IMR-90 (cell line): ENCODE measurements around the gene DNAH17. TPM values are rescaled to one million over a fixed set of nuclear protein-coding genes. Genes with fewer than 3 reads are reported as not detected.

Source experiments
- ATAC-seq: fragments of 200-7000 bp; cut with Tn5 transposase; 2 replicates; pipeline ENCODE4 v1.9.1; 2020; ENCODE audit warnings: low read depth, mild to moderate bottlenecking, moderate library complexity
- BruUV-seq: library from RNA; stranded (reverse); fragments of 400-500 nt; replicated peaks from 2 replicates; lab custom pipeline; 2021; lab: Mats Ljungman, UMichigan
- CTCF ChIA-PET: fragments of 300-600 bp; formaldehyde crosslinking; extraction: SDS; loops from one replicate; lab custom pipeline; 2021; ENCODE audit warnings: antibody characterized with exemption; lab: Yijun Ruan, JAX
- POLR2A ChIA-PET: fragments of 300-600 bp; sonication (Branson Sonifier 250); formaldehyde crosslinking; loops from one replicate; lab custom pipeline; 2022; ENCODE audit warnings: antibody characterized with exemption; ENCODE audit not compliant: unreplicated experiment; lab: Charles Lee
- DNase-seq: peaks from one replicate; pipeline ENCODE4 v3.0.0; 2013
- H2AFZ ChIP-seq: replicated peaks from 2 replicates; pipeline ENCODE3; 2013; ENCODE audit warnings: low read length, mild to moderate bottlenecking; ENCODE audit not compliant: poor library complexity
- H2AK5ac ChIP-seq: 2 replicates; pipeline ENCODE4 v1.6.1; 2013; ENCODE audit warnings: low read depth, low read length, inconsistent platforms
- H2AK9ac ChIP-seq: replicated peaks from 2 replicates; pipeline ENCODE3; 2013; ENCODE audit warnings: mild to moderate bottlenecking, low read depth, low read length, moderate library complexity; ENCODE audit not compliant: poor library complexity
- H2BK120ac ChIP-seq: 2 replicates; pipeline ENCODE4 v1.6.1; 2013; ENCODE audit warnings: low read depth, low read length, inconsistent platforms
- H2BK15ac ChIP-seq: 3 replicates; pipeline ENCODE4 v1.6.1; 2013; ENCODE audit warnings: low read depth, low read length, inconsistent platforms
- H2BK20ac ChIP-seq: 2 replicates; pipeline ENCODE4 v1.6.1; 2013; ENCODE audit warnings: low read depth, mild to moderate bottlenecking, inconsistent platforms, low read length, moderate library complexity
- H2BK5ac ChIP-seq: 2 replicates; pipeline ENCODE4 v1.6.1; 2013; ENCODE audit warnings: mild to moderate bottlenecking, low read depth, low read length, inconsistent platforms; ENCODE audit not compliant: poor library complexity, severe bottlenecking
- H3K14ac ChIP-seq: replicated peaks from 2 replicates; pipeline ENCODE4 v1.6.1; 2013; ENCODE audit warnings: low read depth, low read length, inconsistent platforms
- H3K18ac ChIP-seq: 2 replicates; pipeline ENCODE4 v1.6.1; 2013; ENCODE audit warnings: low read depth, low read length, control low read depth
- H3K23ac ChIP-seq: 2 replicates; pipeline ENCODE4 v1.6.1; 2013; ENCODE audit warnings: low read depth, low read length, inconsistent platforms
- H3K27ac ChIP-seq: 2 replicates; pipeline ENCODE4 v1.5.1; 2013; ENCODE audit warnings: mild to moderate bottlenecking, control low read depth, low read length; ENCODE audit not compliant: insufficient read depth
- H3K27me3 ChIP-seq: 2 replicates; pipeline ENCODE4 v1.6.1; 2013; ENCODE audit warnings: low read length; ENCODE audit not compliant: control insufficient read depth, insufficient read depth
- H3K36me3 ChIP-seq: 2 replicates; pipeline ENCODE4 v1.6.1; 2013; ENCODE audit warnings: low read length, mixed read lengths; ENCODE audit not compliant: control insufficient read depth, insufficient read depth
- H3K4ac ChIP-seq: 2 replicates; pipeline ENCODE4 v1.6.1; 2013; ENCODE audit warnings: low read depth, low read length, inconsistent platforms
- H3K4me1 ChIP-seq: 2 replicates; pipeline ENCODE4 v1.6.1; 2013; ENCODE audit warnings: low read length, mixed read lengths; ENCODE audit not compliant: control insufficient read depth, insufficient read depth
- H3K4me2 ChIP-seq: 2 replicates; pipeline ENCODE4 v1.6.1; 2013; ENCODE audit warnings: low read depth, mild to moderate bottlenecking, control low read depth, low read length, moderate library complexity
- H3K4me3 ChIP-seq: 2 replicates; pipeline ENCODE4 v1.5.1; 2013; ENCODE audit warnings: low read depth, mild to moderate bottlenecking, control low read depth, low read length, moderate library complexity; ENCODE audit not compliant: insufficient read depth
- H3K56ac ChIP-seq: 2 replicates; pipeline ENCODE4 v1.6.1; 2013; ENCODE audit warnings: low read length, inconsistent platforms; ENCODE audit not compliant: insufficient read depth; ENCODE audit errors: extremely low read depth
- H3K79me1 ChIP-seq, 2 experiments: 2 replicates each; pipeline ENCODE4 v1.6.1; 2013; ENCODE audit warnings: low read length in 2 of 2, inconsistent platforms in 1 of 2, low read depth in 1 of 2
- H3K9ac ChIP-seq: 2 replicates; pipeline ENCODE4 v1.6.1; 2013; ENCODE audit warnings: low read depth, low read length, control low read depth
- H3K9me1 ChIP-seq: 2 replicates; pipeline ENCODE4 v1.6.1; 2013; ENCODE audit warnings: low read length, inconsistent platforms; ENCODE audit not compliant: insufficient read depth
- H3K9me3 ChIP-seq: 2 replicates; pipeline ENCODE4 v1.6.1; 2013; ENCODE audit warnings: low read length; ENCODE audit not compliant: control insufficient read depth, insufficient read depth
- H4K20me1 ChIP-seq: 2 replicates; pipeline ENCODE4 v1.6.1; 2013; ENCODE audit warnings: low read length, inconsistent platforms; ENCODE audit not compliant: insufficient read depth
- H4K5ac ChIP-seq: 2 replicates; pipeline ENCODE4 v1.6.1; 2013; ENCODE audit warnings: mild to moderate bottlenecking, low read depth, low read length, control low read depth
- H4K8ac ChIP-seq, 2 experiments: 2 replicates each; pipeline ENCODE4 v1.6.1; 2013; ENCODE audit warnings: low read depth in 2 of 2, low read length in 2 of 2, control low read depth in 1 of 2, inconsistent platforms in 1 of 2
- H4K91ac ChIP-seq: 2 replicates; pipeline ENCODE4 v1.6.1; 2013; ENCODE audit warnings: low read depth, low read length, inconsistent platforms; ENCODE audit not compliant: insufficient read depth
- NFE2L2 ChIP-seq: fragments of 150-350 bp; IDR thresholded peaks from 2 replicates; pipeline ENCODE4 v1.6.1; 2016; ENCODE audit warnings: low read depth, mild to moderate bottlenecking, low read length
- RCOR1 ChIP-seq: IDR thresholded peaks from 2 replicates; pipeline ENCODE4 v1.6.1; 2012; ENCODE audit warnings: mild to moderate bottlenecking, low read length, improper control_type of control experiment; ENCODE audit not compliant: insufficient replicate concordance
- WGBS, 2 experiments: methylation state at CpG; one replicate each; pipeline versions ENCODE4 v1.1.5 to v1.1.7; 2013; ENCODE audit warnings: missing lambda C conversion rate in 2 of 2; ENCODE audit not compliant: insufficient read length in 1 of 2; ENCODE audit errors: extremely low coverage in 2 of 2; 5-methylcytosine and 5-hydroxymethylcytosine counted together
- dilution Hi-C: fragments of 300-500 bp; cut with HindIII; formaldehyde crosslinking; loops from one replicate; pipeline ENCODE4 v1.14.3; 2018; ENCODE audit warnings: low sequenced_read_pairs; ENCODE audit not compliant: unreplicated experiment
- in situ Hi-C: fragments of 300-500 bp; cut with MboI; formaldehyde crosslinking; loops from 3 replicates; pipeline ENCODE4 v1.14.3; 2019; ENCODE audit warnings: low sequenced_read_pairs, inconsistent platforms, mixed read lengths
- intact Hi-C: fragments of 100-400 bp; cut with micrococcal nuclease; formaldehyde crosslinking; loops from 2 replicates; pipeline ENCODE4 v1.10.0; 2022
- polyA plus RNA-seq, 3 experiments: library from polyadenylated mRNA; depleted of rRNA; stranded (reverse); fragments of >200 nt; gene quantifications; 2 replicates each; pipeline ENCODE4 v1.2.3, GENCODE V29; 2012; ENCODE audit warnings: low replicate concordance in 1 of 3
- total RNA-seq: library from RNA; depleted of rRNA; stranded (reverse); fragments of >200 nt; gene quantifications from 2 replicates; pipeline ENCODE4 v1.2.3, GENCODE V29; 2012

DNAH17 gene
- total and polyA plus RNA-seq, 2 of the 4 experiments (the other 2 are of a cell fraction), result not detected

- CTCF ChIA-PET, result no interaction called here
- H3K18ac ChIP-seq, result no peak overlapping the region
- WGBS, 2 experiments, result no CpG with 5 or more reads among the region's 1 CpG
- dilution Hi-C loops (no loop called here), in situ Hi-C loops (no loop called here), intact Hi-C loops (no loop called here)
- no peak overlapping the region for H4K8ac ChIP-seq
- no peak overlapping the region for H4K5ac ChIP-seq
- no peak overlapping the region for H3K14ac ChIP-seq
- H3K56ac ChIP-seq, result no peak overlapping the region
- no peak overlapping the region for H2BK5ac ChIP-seq
- H3K4me1 ChIP-seq, result no peaks in the 10 kb centered on the region
- no peak for ATAC-seq
- no peak overlapping the region for H3K9ac ChIP-seq
- no peak overlapping the region for H3K23ac ChIP-seq
- H2AK9ac ChIP-seq, result no peak overlapping the region
- H2AFZ ChIP-seq, result no peak overlapping the region
- POLR2A ChIA-PET, result no interaction called here
- no peak for DNase-seq
- no peak overlapping the region for H2BK15ac ChIP-seq
- H3K36me3 ChIP-seq, result no peaks in the 10 kb centered on the region
- TF ChIP-seq NFE2L2, result no peak
- no peak for TF ChIP-seq RCOR1
- H3K4me3 ChIP-seq, result no peak overlapping the region
- no peak overlapping the region for H2BK120ac ChIP-seq
- H3K79me1 ChIP-seq, result no peaks in the 10 kb centered on the region
- H3K9me3 ChIP-seq, result peaks cover 10% of the 10 kb centered on the region
- H3K9me1 ChIP-seq, result no peaks in the 10 kb centered on the region
- BruUV-seq, result no TSS peak
- no peak overlapping the region for H2AK5ac ChIP-seq
- no peak overlapping the region for H3K4ac ChIP-seq
- no peak overlapping the region for H3K4me2 ChIP-seq
- H4K91ac ChIP-seq, result no peak overlapping the region
- H3K27me3 ChIP-seq, result peaks cover 31% of the 10 kb centered on the region
- H2BK20ac ChIP-seq, result no peak overlapping the region
- no peaks in the 10 kb centered on the region for H4K20me1 ChIP-seq
- H3K27ac ChIP-seq, result no peak overlapping the region
Observed at GRCh38 chr17:78547035-78547434, 30.2 kb downstream of the DNAH17 start.
